Astrocyte (in vitro differentiated cells and primary cell): ENCODE data around the gene PARP1.

Experiments
- CTCF ChIP-seq: IDR thresholded peaks from 2 replicates; pipeline ENCODE4 v1.5.1; 2011; ENCODE audit warnings: low read depth, mild to moderate bottlenecking, inconsistent platforms, low read length, moderate library complexity; ENCODE audit not compliant: insufficient read depth
- EZH2 ChIP-seq: IDR thresholded peaks from 2 replicates; pipeline ENCODE4 v1.6.1; 2012; ENCODE audit warnings: mild to moderate bottlenecking, low read length, inconsistent platforms; ENCODE audit not compliant: insufficient read depth

GRCh38 chr1:226414098-226414698 lies 6.3 kb upstream of the PARP1 start:
- TF ChIP-seq CTCF (no peak), EZH2 (no peak)
